HL-60/S4 treated with retinoic acid at 250 ng/mL for 4 days and 3 days (cell line): ENCODE results near the gene KMT2B.

Source experiments
- in situ Hi-C: fragments of 300-500 bp; cut with MboI; formaldehyde crosslinking; loops from 2 replicates; pipeline ENCODE4 v1.7.0; 2022; ENCODE audit warnings: low sequenced_read_pairs

Gene KMT2B

GRCh38 chr19:35776102-35776788, 58.4 kb downstream of the KMT2B start:
- in situ Hi-C loops, result no loop called here

- in situ Hi-C loops, result no loop called here
These were observed 59.5 kb downstream of the KMT2B start for GRCh38 chr19:35777086-35777841.

GRCh38 chr19:35777961-35778360, 60.2 kb downstream of the KMT2B start:
- in situ Hi-C loops, result no loop called here

GRCh38 chr19:35779033-35779432, 61.2 kb downstream of the KMT2B start:
- in situ Hi-C loops, result no loop called here

- in situ Hi-C loops, result no loop called here
These were observed 62.3 kb downstream of the KMT2B start for GRCh38 chr19:35780058-35780457.

GRCh38 chr19:35780717-35781116, 62.9 kb downstream of the KMT2B start:
- in situ Hi-C loops, result no loop called here

- in situ Hi-C loops, result no loop called here
These were observed 63.8 kb downstream of the KMT2B start for GRCh38 chr19:35781650-35782049.

GRCh38 chr19:35782589-35782988, 64.8 kb downstream of the KMT2B start:
- in situ Hi-C loops, result no loop called here

GRCh38 chr19:35783469-35784434, 65.9 kb downstream of the KMT2B start:
- in situ Hi-C loops, result no loop called here

GRCh38 chr19:35784503-35785338, 66.9 kb downstream of the KMT2B start:
- in situ Hi-C loops, result no loop called here

GRCh38 chr19:35785339-35785627, 67.5 kb downstream of the KMT2B start:
- in situ Hi-C loops, result no loop called here

GRCh38 chr19:35786299-35787160, 68.7 kb downstream of the KMT2B start:
- in situ Hi-C loops, result no loop called here

- in situ Hi-C loops, result no loop called here
These were observed 69.5 kb downstream of the KMT2B start for GRCh38 chr19:35787227-35787799.
